Stimulated activated CD8-positive, alpha-beta memory T cell treated with anti-CD3 and anti-CD28 coated beads, Interleukin-4, amount 100 ng/mL, for 48 hours (primary cell): ENCODE data around the gene FRAS1.

ENCODE experiments used
- DNase-seq: peaks from one replicate; pipeline ENCODE4 v3.0.0-alpha.2; 2020

FRAS1 gene

GRCh38 chr4:78386679-78387078 lies 329.6 kb downstream of the FRAS1 start:
- no peak for DNase-seq

GRCh38 chr4:78395642-78396041 lies 338.5 kb downstream of the FRAS1 start:
- no peak for DNase-seq

DNA sequence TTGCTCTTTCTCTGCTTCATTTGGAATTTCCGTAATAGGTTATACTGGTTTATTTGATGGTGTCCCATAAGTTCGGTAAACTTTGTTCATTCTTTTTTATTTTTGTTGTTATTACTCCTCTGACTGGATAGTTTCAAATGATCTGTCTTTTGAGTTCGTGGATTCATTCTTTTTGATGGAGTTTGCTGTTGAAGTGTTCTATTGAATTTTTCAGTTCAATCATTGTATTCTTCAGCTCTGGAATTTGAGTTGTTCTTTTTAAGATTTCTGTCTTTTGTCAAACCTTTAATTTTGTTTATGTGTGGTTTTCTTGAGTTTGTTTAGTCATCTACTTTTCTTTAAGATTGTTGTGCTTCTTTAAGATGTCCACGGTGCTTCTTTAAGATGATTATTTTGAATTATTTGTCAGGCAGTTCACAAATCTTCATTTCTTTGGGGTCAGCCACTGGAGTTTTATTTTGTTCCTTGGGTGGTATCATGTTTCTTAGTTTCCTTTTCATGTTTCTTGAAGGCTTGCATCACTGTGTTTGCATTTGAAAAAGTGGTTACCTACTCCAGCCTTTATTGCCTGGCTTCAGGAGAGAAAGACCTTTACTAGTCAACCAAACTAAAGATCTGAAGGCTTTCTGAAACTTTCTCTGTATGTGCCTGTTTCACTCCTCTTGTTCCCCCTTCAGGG lies 339.6 kb downstream of the FRAS1 start:
- DNase-seq = no peak

DNA sequence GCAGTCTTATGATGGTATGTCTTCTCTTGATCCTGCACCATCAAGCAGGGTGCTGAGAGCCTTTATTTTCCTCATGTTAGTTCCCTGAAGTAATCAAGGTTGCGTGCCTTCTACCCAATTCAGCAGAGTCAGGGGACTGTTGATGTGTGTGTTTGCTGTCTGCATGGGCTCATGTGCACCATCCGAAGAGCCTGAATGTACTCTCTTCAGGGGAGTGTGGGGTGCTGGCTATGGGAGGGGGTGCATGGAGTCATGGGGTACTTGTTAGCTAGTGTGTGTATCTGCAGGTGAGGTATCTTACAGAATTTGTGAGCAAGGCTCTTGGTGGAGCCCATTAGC lies 340.1 kb downstream of the FRAS1 start:
- DNase-seq = no peak

GRCh38 chr4:78409612-78410202 lies 352.6 kb downstream of the FRAS1 start:
- DNase-seq = no peak

DNA sequence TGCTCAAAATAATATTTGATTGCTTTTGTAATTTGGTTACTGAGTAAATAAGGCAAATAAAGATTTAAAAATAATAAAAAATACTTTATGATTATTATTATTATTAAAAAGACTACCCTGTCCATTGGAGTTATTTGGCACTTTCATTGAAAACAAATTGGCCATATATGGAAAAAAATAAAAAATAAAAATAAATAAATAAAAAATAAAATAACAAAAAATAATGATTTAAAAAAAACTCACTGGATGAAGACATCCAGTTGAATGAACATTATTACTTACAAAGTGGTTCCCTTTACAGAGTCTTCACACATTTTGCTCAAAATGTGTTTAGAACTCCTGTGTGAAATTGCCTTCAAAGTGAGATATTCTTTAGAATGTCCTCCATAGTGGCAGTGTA lies 353.1 kb downstream of the FRAS1 start:
- no peak for DNase-seq

DNA sequence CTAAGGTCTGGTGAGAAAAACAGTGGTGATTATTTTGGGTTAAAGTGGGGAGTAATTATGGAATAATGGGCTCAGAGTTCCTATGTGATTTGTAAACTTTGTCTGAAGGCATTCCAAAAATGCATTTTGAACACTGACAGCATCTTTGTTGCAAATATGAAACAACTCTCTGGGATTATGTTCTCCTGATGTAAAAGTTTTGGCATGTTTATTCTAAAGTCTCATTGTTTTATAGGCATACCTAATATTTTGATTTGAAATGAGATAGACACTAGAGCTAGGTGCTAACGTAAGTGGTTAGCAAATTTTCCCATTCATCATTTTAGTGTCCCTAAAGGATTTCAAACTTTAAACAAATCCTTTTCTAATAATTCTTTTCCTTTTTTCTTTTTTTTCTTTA lies 353.6 kb downstream of the FRAS1 start:
- no peak for DNase-seq

- DNase-seq = no peak
These were observed 357.0 kb downstream of the FRAS1 start for GRCh38 chr4:78414116-78414515.

- DNase-seq = no peak
These were observed 360.5 kb downstream of the FRAS1 start for GRCh38 chr4:78417603-78418002.

- DNase-seq = no peak
These were observed 361.3 kb downstream of the FRAS1 start for GRCh38 chr4:78418406-78418805.

DNA sequence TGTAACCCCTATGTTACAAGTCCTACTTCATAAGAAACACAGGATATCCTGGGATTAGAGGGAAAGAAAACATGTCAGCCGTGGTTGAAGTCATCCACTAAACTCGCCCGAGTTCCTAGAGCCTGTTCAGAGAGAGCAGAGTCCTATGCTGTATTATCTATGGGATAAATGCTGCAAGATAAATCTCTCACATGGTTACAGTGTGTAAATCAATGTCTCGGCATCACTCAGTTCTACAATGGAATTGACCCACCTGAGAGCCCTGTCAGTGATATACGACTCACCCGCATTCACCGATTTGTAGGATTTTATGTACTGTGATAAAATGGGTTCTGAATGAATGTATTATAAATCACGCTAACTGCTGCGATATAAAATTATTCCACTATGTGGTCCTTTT lies 366.7 kb downstream of the FRAS1 start:
- no peak for DNase-seq

DNA sequence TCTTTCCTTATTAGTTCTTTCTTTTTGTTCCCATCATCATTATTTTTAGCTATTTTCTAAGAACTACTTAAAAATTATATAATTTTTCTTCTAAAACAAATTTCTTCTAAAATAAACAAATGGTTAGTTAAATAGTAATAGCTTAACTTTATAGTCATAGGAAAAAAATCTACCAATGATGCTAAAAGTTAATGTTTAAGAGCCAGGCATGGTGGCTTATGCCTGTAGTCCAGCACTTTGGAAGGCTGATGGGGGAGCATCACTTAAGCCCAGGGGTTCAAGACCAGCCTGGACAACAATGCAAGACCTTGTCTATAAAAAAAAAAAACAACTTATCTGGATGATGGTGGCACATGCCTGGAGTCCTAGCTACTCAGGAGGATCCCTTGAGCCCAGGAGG lies 367.3 kb downstream of the FRAS1 start:
- DNase-seq = no peak

DNA sequence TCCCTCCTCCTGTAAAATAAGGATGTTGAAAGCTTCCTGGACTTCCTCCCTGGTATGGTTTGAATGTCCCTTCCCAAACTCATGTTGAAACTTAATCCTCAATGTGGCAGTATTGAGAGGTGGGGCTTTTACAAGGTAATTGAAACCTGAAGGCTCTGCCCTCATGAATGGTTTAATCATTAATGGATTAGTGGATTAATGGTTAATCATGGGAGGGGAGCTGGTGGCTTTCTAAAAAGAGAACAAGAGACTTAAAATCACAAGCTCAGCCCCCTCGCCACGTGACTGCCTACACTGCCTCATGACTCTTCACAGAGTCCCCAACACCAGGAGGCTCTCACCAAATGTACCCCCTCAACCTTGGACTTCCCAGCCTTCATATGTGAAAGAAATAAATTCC lies 369.8 kb downstream of the FRAS1 start:
- DNase-seq = no peak

GRCh38 chr4:78428996-78429395 lies 371.9 kb downstream of the FRAS1 start:
- no peak for DNase-seq

DNA sequence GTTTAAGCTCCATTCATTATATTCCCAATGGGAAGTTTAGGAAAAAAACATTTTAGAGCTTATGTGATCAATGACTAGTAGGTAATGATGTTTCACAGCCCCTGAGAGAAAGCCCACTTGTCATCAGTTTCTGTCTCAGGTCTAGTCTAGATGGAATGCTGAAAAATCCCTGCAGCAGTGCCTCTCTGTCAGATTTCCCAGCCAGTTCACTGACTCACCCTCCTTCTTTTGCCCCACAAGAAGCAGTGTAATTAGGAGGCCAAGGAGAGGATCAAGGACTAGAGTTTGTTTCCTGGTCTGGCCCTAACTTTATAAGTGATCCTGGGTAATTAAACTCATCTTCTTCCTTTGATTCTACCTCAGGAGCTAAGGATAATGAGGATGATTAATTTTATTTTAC lies 375.8 kb downstream of the FRAS1 start:
- DNase-seq = no peak

- no peak for DNase-seq
These were observed 380.5 kb downstream of the FRAS1 start for GRCh38 chr4:78437608-78438088.

DNA sequence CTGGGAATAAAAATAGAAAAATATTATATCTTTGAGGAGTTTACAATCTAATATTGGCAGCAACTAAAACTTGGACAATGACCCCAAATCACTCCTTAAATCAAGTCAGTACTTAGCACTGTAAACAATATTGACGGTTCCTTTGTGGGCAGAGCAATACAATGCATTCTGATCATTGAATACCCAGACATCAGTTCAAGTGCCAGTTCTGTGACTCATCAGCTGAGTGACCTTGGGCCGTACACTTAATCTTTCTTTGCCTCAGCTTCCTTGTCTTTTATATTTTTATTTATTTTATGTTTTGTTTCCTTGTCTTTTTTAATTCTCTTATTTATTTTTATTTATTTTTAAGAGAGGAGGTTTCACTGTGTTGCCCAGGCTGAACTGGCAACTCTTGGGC lies 382.2 kb downstream of the FRAS1 start:
- no peak for DNase-seq

DNA sequence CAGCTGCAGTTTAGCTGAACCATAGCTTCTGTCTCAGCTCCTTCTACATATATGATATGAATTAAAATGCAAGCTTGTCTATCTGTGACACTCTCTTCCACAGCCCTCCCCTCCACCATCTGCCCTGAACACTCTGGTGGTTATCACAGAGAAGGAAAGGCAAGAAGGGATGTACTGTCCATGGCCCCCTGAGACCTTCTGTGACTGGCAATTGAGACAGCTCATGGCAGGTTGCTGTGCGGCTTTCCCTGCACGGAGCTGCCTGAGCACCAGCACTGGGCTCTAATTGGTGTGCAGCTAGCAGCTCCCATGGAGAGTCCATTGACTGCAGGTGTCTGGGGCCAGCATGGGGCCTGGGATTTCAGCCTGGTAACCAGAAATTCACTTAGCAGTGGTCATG lies 384.6 kb downstream of the FRAS1 start:
- no peak for DNase-seq

DNA sequence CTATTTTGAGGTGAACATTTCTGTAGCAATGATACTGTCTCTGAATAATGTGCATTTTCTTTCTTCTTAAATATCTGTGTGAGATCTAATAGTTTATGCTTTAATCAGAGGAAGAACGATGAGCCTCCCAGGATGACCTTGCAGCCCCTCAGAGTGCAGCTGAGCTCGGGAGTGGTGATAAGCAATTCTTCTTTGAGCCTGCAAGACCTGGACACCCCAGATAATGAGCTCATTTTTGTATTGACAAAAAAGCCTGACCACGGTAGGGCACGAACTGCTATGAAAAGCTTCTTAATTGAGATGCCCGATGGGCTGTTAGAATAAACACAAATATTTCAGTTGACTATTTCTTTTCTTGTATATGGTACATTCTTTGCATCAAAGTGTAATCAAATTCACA lies 389.5 kb downstream of the FRAS1 start:
- DNase-seq = no peak

GRCh38 chr4:78451407-78451806 lies 394.3 kb downstream of the FRAS1 start:
- no peak for DNase-seq

GRCh38 chr4:78454016-78454415 lies 396.9 kb downstream of the FRAS1 start:
- no peak for DNase-seq

- no peak for DNase-seq
These were observed 400.6 kb downstream of the FRAS1 start for GRCh38 chr4:78457751-78458150.

DNA sequence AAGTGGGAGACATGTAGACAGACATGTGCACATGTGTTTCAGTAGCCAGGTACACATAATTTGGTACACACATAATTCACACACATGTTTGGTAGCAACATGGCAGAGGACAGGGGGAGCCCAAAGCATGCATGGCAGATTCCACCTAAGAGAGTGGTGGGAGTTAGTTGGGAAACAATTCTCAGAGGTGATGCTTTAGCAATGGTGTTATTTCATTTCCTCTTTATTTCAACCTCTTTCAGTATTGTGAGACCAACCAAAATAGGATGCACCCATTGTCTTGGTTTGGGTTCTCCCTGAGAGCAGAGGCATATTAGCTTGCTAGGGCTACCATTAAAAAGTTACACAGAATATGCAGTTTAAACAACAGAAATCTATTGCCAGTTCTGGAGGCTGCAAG lies 402.2 kb downstream of the FRAS1 start:
- no peak for DNase-seq

GRCh38 chr4:78460368-78460767 lies 403.2 kb downstream of the FRAS1 start:
- no peak for DNase-seq

GRCh38 chr4:78464265-78464664 lies 407.1 kb downstream of the FRAS1 start:
- no peak for DNase-seq
